GM21737 (cell line): Measurements from ENCODE around the gene NHERF1.

ENCODE experiments used
- ATAC-seq: cut with Tn5 transposase; IDR thresholded peaks from one replicate; pipeline ENCODE4 v1.9.1; 2021; ENCODE audit warnings: mild to moderate bottlenecking, moderate library complexity; ENCODE audit not compliant: unreplicated experiment

The NHERF1 gene

GRCh38 chr17:74748279-74748528, 224 bp upstream of the NHERF1 start:
- ATAC-seq = no peak

GRCh38 chr17:74749279-74750038, 1.0 kb downstream of the NHERF1 start:
- no peak for ATAC-seq

GRCh38 chr17:74750039-74750326, 1.6 kb downstream of the NHERF1 start:
- no peak for ATAC-seq

- ATAC-seq = no peak
These were observed 2.1 kb downstream of the NHERF1 start for GRCh38 chr17:74750327-74751069.

GRCh38 chr17:74752415-74752814, 4.0 kb downstream of the NHERF1 start:
- no peak for ATAC-seq

- ATAC-seq = no peak
These were observed 4.5 kb downstream of the NHERF1 start for GRCh38 chr17:74752822-74753401.

GRCh38 chr17:74754832-74755231, 6.4 kb downstream of the NHERF1 start:
- no peak for ATAC-seq

GRCh38 chr17:74755533-74755932, 7.1 kb downstream of the NHERF1 start:
- ATAC-seq = no peak

GRCh38 chr17:74756891-74757290, 8.5 kb downstream of the NHERF1 start:
- no peak for ATAC-seq

- ATAC-seq = no peak
These were observed 9.1 kb downstream of the NHERF1 start for GRCh38 chr17:74757502-74757901.

GRCh38 chr17:74757931-74758847, 9.8 kb downstream of the NHERF1 start:
- ATAC-seq = no peak

GRCh38 chr17:74758848-74759168, 10.4 kb downstream of the NHERF1 start:
- ATAC-seq = peak; percentile 26

GRCh38 chr17:74759243-74759801, 10.9 kb downstream of the NHERF1 start:
- ATAC-seq = peak; percentile 71

- no peak for ATAC-seq
These were observed 11.5 kb downstream of the NHERF1 start for GRCh38 chr17:74759941-74760340.

GRCh38 chr17:74760404-74761105, 12.1 kb downstream of the NHERF1 start:
- ATAC-seq = no peak

GRCh38 chr17:74761419-74761818, 13.0 kb downstream of the NHERF1 start:
- ATAC-seq = no peak

- no peak for ATAC-seq
These were observed 13.5 kb downstream of the NHERF1 start for GRCh38 chr17:74761931-74762330.

- no peak for ATAC-seq
These were observed 15.3 kb downstream of the NHERF1 start for GRCh38 chr17:74763565-74764387.

GRCh38 chr17:74764751-74765286, 16.4 kb downstream of the NHERF1 start:
- no peak for ATAC-seq

- ATAC-seq = no peak
These were observed 18.0 kb downstream of the NHERF1 start for GRCh38 chr17:74766413-74766812.
